Spleen (tissue), 13 donors: ENCODE data around the gene PDK4. TPM values are rescaled to one million over a fixed set of nuclear protein-coding genes. Genes with fewer than 3 reads are reported as not detected.

ENCODE experiments used
- DNase-seq: peaks from one replicate; pipeline ENCODE4 v3.0.0-alpha.2; 2020
- H3K27ac ChIP-seq, 8 donors: fragments of 200-600 bp; sonication (generic) in 7 of 8; 1 replicate in 4 of 8; 2 replicates in 4 of 8; pipeline versions ENCODE4 v1.5.0 to v1.8.0; 2016 to 2021; ENCODE audit warnings: inconsistent platforms in 4 of 8, mild to moderate bottlenecking in 4 of 8, moderate library complexity in 1 of 8
- H3K27me3 ChIP-seq, 7 donors: fragments of 200-600 bp; sonication (generic) in 6 of 7; replicated peaks in 1 of 7; 1 replicate in 4 of 7; 2 replicates in 3 of 7; pipeline versions ENCODE4 v1.5.0 to v1.8.0; 2016 to 2021; ENCODE audit warnings: inconsistent platforms in 3 of 7, mild to moderate bottlenecking in 1 of 7
- H3K36me3 ChIP-seq, 6 donors: fragments of 200-600 bp; sonication (generic) in 5 of 6; 1 replicate in 4 of 6; 2 replicates in 2 of 6; pipeline versions ENCODE4 v1.5.0 to v1.8.0; 2016 to 2021; ENCODE audit warnings: inconsistent platforms in 2 of 6
- H3K4me1 ChIP-seq, 6 donors: fragments of 200-600 bp; sonication (generic) in 5 of 6; 1 replicate in 3 of 6; 2 replicates in 3 of 6; pipeline versions ENCODE4 v1.5.0 to v1.8.0; 2016 to 2021; ENCODE audit warnings: inconsistent platforms in 3 of 6
- H3K4me3 ChIP-seq, 8 donors: fragments of 200-600 bp; sonication (generic) in 7 of 8; 1 replicate in 4 of 8; 2 replicates in 4 of 8; pipeline versions ENCODE4 v1.5.0 to v1.8.0; 2016 to 2021; ENCODE audit warnings: inconsistent platforms in 4 of 8, mild to moderate bottlenecking in 4 of 8, moderate library complexity in 2 of 8
- H3K9me3 ChIP-seq, 8 donors: fragments of 200-600 bp; sonication (generic) in 7 of 8; 1 replicate in 4 of 8; 2 replicates in 4 of 8; pipeline versions ENCODE4 v1.5.0 to v1.8.0; 2016 to 2021; ENCODE audit warnings: inconsistent platforms in 4 of 8
- POLR2A ChIP-seq, 3 donors: fragments of 450-650 bp; IDR thresholded peaks; one replicate each; pipeline ENCODE4 v1.5.1; 2017; ENCODE audit warnings: antibody characterized with exemption in 3 of 3, mild to moderate bottlenecking in 1 of 3
- POLR2AphosphoS5 ChIP-seq, 3 donors: sonication (generic); formaldehyde crosslinking; IDR thresholded peaks; one replicate each; pipeline ENCODE4 v1.5.1; 2017; ENCODE audit warnings: antibody characterized with exemption in 3 of 3
- WGBS, 5 donors: extraction: QIAGEN DNeasy Blood & Tissue Kit in 3 of 5; methylation state at CpG; one replicate each; pipeline versions ENCODE4 v1.1.5 to v1.1.7; 2013 to 2018; 5-methylcytosine and 5-hydroxymethylcytosine counted together
- intact Hi-C: fragments of 100-400 bp; cut with DNase I; formaldehyde crosslinking; loops from one replicate; pipeline ENCODE4 v1.15.0; 2023; ENCODE audit warnings: low total_unique reads
- long read RNA-seq, 2 donors: transcript quantifications; one replicate each; lab custom pipeline, GENCODE V29; 2026
- polyA plus RNA-seq, 3 donors: library from polyadenylated mRNA; stranded (reverse); fragments of 200-250 nt; gene quantifications; one replicate each; pipeline ENCODE4 v1.2.1, GENCODE V29; 2013
- total RNA-seq, 7 donors: library from RNA; depleted of rRNA in 3 of 7; stranded (reverse); fragments of >200 nt in 3 of 7; fragmentation: NEBNext Ultra II Directional in 4 of 7; extraction: Animal tissue kit (Norgen Biotek cat#: 25700) in 4 of 7; gene quantifications; one replicate each; pipeline versions ENCODE4 v1.1.0 to v1.2.1, GENCODE V29; 2016 to 2021
- TF ChIP-seq, protein P1 (sequence below), 11 experiments: fragments of 200-600 bp in 7 of 11; fragments of 450-650 bp in 4 of 11; sonication (generic) in 4 of 11; IDR thresholded peaks in 8 of 11; conservative IDR thresholded peaks in 3 of 11; 1 replicate in 7 of 11; 2 replicates in 4 of 11; pipeline versions ENCODE4 v1.4.0 to v1.8.0; 2016 to 2021; ENCODE audit warnings: antibody characterized with exemption in 11 of 11, inconsistent platforms in 4 of 11, mild to moderate bottlenecking in 1 of 11
- donor health status: healthy with polysubstance abuse.
- donor health status: DM: no; HTN: no; CAD: no; lungs with moderate emphysema.
- donor health status: DM: no; HTN: no; CAD: no.
- donor health status: Bipolar disorder and iron deficiency.
- donor health status: healthy.
- donor health status: DM: no; HTN: no; CAD: no.
- donor health status: DM: yes; HTN: yes; CAD: no.

The PDK4 gene
- 1,000 to 10,000 TPM in 1 of 7 donors, 100 to 1,000 TPM in 4, 10 to 100 TPM in 2; 42.1 to 1,055 (median 252) TPM for total RNA-seq
- polyA plus RNA-seq: 10 to 100 TPM; 21.1 to 48.9 (median 23.8) TPM
- long read RNA-seq, donor 1, transcript PDK4-201 (11 exons, 3,576 nt): major isoform, 10 of 11 reads
- long read RNA-seq, donor 1, partial matches to known transcripts: 0 of 11 reads
- long read RNA-seq, donor 1, other reads (novel, unspliced or antisense): 0 of 11 reads
- long read RNA-seq, donor 2, transcript PDK4-201 (11 exons, 3,576 nt): major isoform, 18 of 19 reads
- long read RNA-seq, donor 2, partial matches to known transcripts: 0 of 19 reads
- long read RNA-seq, donor 2, other reads (novel, unspliced or antisense): 0 of 19 reads

DNA sequence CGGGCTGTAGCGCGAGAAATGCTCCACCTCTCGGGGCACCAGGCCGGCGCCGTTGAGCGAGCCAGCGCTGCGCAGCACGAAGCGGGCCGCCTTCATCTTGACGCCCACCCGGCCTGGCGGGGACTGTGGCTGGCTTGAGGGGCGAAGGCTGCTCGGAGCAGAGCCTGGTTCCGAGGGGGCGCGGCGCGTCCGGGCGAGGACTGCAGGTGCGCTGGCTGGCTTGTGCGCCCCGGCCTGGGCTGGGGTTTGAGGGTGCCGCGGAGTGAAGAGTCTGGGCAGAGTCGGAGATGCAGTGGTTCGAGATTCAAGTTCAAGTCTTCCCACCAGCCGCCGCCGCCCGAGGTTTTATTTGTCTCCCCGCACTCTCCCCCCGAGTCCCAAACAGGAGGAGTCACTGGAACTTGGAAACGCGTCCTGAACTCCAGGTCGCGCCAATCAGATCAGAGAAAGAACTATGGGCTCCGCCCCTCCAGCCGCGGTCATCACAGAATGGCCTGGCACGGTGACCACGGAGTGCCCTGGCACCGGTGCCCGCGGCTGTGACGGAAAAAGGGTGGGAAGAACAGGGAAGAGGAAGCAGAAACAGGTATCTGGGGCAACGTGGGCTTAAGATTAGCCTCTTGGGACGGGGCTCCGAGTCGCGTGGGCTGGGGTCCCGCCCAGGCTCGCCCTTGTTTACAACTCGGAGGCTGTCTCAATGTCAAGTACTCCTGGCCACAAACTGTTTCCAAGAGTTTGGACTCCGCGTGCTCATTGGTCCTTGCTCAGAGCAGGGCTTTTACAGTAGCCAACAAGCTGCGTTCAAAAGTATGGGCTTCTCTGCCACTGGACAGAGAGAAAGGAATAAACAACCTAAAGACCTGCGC lies at the start of gene PDK4:
Gene PDK4 (minus strand): TSS at position 319 of the 866 bp plus-strand sequence. CDS start 223 bp downstream, at position 96.
- Histone ChIP-seq H3K9me3 (no peaks in the 10 kb centered on the region), H3K36me3 (peaks cover 0 to 37% (median 3%) of the 10 kb centered on the region in 6 donors), H3K4me1 (peaks cover 0 to 72% (median 35%) of the 10 kb centered on the region in 6 donors), H3K27ac (peak within 1 kb of the TSS; percentile 69 to 95 (median 92)), H3K27me3 (peaks cover 0 to 15% (median 0%) of the 10 kb centered on the region in 7 donors), H3K4me3 (peak within 1 kb of the TSS; percentile 52 to 81 (median 60))
- TF ChIP-seq POLR2A (IDR thresholded peaks at IDR 0.05) (peak in 2 of 3 donors; percentile 76 to 88), POLR2AphosphoS5 (IDR thresholded peaks at IDR 0.05) (peak; percentile 93)
- TF ChIP-seq, protein P1, sequence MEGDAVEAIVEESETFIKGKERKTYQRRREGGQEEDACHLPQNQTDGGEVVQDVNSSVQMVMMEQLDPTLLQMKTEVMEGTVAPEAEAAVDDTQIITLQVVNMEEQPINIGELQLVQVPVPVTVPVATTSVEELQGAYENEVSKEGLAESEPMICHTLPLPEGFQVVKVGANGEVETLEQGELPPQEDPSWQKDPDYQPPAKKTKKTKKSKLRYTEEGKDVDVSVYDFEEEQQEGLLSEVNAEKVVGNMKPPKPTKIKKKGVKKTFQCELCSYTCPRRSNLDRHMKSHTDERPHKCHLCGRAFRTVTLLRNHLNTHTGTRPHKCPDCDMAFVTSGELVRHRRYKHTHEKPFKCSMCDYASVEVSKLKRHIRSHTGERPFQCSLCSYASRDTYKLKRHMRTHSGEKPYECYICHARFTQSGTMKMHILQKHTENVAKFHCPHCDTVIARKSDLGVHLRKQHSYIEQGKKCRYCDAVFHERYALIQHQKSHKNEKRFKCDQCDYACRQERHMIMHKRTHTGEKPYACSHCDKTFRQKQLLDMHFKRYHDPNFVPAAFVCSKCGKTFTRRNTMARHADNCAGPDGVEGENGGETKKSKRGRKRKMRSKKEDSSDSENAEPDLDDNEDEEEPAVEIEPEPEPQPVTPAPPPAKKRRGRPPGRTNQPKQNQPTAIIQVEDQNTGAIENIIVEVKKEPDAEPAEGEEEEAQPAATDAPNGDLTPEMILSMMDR (IDR thresholded peaks at IDR 0.05 in 8 of 11, conservative IDR thresholded peaks at IDR 0.05 in 3 of 11): no peak
- WGBS, 5 donors: 2 to 5% (median 4%) methylated on average over 53 to 63 of the region's 63 CpGs
- intact Hi-C loops: loop anchor here (10.0 kb wide), 2 partner anchors 52 to 88 kb away; no protein-coding TSS in a partner anchor
- DNase-seq: peak; percentile 91

DNA sequence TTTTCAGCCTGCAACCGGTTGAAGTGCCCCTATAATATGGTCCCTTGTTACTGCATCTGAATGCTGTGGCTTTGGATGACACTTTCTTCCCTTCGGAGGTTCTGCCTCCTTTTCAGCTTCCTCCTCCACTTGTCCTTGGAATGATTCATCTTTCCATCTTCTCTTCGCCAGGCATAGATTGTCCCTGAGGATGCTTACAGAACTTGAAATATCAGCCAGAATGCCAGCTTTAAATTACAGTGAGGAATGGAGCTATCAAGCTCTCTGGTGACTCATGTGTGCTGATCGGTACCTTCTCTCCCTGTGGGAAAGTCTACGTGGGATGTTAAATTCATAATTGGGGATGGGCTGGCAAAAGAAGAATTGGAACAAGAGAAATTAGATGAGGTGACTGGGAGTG lies 45.9 kb upstream of the PDK4 start:
- TF ChIP-seq, protein P1 (IDR thresholded peaks at IDR 0.05 in 8 of 11, conservative IDR thresholded peaks at IDR 0.05 in 3 of 11): no peak
- TF ChIP-seq POLR2AphosphoS5 (IDR thresholded peaks at IDR 0.05): no peak
- no peak for TF ChIP-seq POLR2A (IDR thresholded peaks at IDR 0.05)
- Histone ChIP-seq H3K9me3 (no peaks in the 10 kb centered on the region), H3K27me3 (no peaks in the 10 kb centered on the region), H3K36me3 (no peaks in the 10 kb centered on the region), H3K27ac (no peak overlapping the region), H3K4me3 (no peak overlapping the region), H3K4me1 (no peaks in the 10 kb centered on the region)
- no peak for DNase-seq
- intact Hi-C loops: no loop called here
- WGBS, 5 donors: 80 to 85% (median 83%) methylated on average over 5 of the region's 5 CpGs

DNA sequence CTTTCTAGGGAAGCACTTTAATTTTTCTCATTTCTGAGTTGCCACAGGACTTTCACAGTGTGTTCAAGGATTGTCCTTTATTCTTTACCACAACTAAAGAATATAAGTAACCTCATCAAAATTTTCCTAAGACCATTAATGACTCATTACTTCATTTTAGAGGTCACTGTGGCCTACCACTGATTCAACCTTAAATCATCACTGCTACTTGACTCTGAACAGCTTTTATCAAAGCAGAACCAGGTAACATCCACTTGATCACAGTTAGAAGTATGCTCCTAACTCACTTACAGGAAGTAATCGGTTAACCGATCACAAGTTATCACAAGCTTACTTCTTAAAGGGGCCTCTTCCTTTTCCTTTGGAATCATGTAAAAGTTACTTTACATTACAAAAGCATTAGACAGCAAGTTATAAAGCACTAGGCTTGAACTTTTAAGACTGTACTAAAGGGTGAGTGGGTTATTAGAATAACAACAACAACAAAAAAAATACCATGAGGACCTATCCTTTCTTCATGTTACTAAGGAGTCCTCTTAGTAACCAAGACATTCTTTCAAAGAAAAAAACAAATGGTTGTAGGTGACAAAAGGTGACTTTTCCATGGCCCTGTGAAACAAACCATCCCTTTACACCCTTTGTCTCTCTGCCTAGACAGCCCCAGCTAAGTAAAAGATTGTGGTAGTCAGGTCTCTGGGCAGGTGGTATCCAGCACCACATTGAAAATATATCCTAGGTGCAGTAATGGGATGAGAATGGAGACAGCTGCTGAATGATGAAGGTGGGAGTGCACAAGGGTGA lies 40.0 kb upstream of the PDK4 start:
- Histone ChIP-seq H3K27ac (no peak overlapping the region), H3K9me3 (no peaks in the 10 kb centered on the region), H3K4me3 (no peak overlapping the region), H3K4me1 (peaks cover 0 to 6% (median 0%) of the 10 kb centered on the region in 6 donors), H3K27me3 (no peaks in the 10 kb centered on the region), H3K36me3 (no peaks in the 10 kb centered on the region)
- no peak for DNase-seq
- TF ChIP-seq POLR2A (IDR thresholded peaks at IDR 0.05) (no peak), POLR2AphosphoS5 (IDR thresholded peaks at IDR 0.05) (no peak)
- TF ChIP-seq, protein P1 (IDR thresholded peaks at IDR 0.05 in 8 of 11, conservative IDR thresholded peaks at IDR 0.05 in 3 of 11): no peak
- 6 to 28% (median 23%) methylated on average over 2 of the region's 2 CpGs for WGBS, 5 donors
- intact Hi-C loops: no loop called here
